Karpas-422 (cell line): ENCODE measurements around the gene ATP6AP1. TPM values are rescaled to one million over a fixed set of nuclear protein-coding genes. Genes with fewer than 3 reads are reported as not detected.
A peak's percentile ranks its signal among the peaks of the same experiment; 100 is the strongest.

ENCODE experiments used
- DNase-seq: peaks from one replicate; pipeline ENCODE4 v3.0.0-alpha.2; 2015
- H2AFZ ChIP-seq: fragments of 200-600 bp; sonication (generic); 2 replicates; pipeline ENCODE4 v1.6.1; 2014; ENCODE audit warnings: antibody characterized with exemption, low read length, mixed read lengths
- H3K27ac ChIP-seq: fragments of 200-600 bp; sonication (generic); 2 replicates; pipeline ENCODE4 v1.5.1; 2014; ENCODE audit warnings: mild to moderate bottlenecking, low read length, moderate library complexity
- H3K27me3 ChIP-seq: fragments of 200-600 bp; sonication (generic); 2 replicates; pipeline ENCODE4 v1.6.1; 2014; ENCODE audit warnings: low read length, mixed read lengths
- H3K36me3 ChIP-seq: fragments of 200-600 bp; sonication (generic); 2 replicates; pipeline ENCODE4 v1.6.1; 2014; ENCODE audit warnings: low read length, mixed read lengths; ENCODE audit not compliant: insufficient read depth
- H3K4me1 ChIP-seq: fragments of 200-600 bp; sonication (generic); 2 replicates; pipeline ENCODE4 v1.6.1; 2014; ENCODE audit warnings: mild to moderate bottlenecking, low read length, mixed read lengths
- H3K4me2 ChIP-seq: fragments of 200-600 bp; sonication (generic); 2 replicates; pipeline ENCODE4 v1.6.1; 2014; ENCODE audit warnings: low read length, low read depth, mild to moderate bottlenecking; ENCODE audit not compliant: poor library complexity, severe bottlenecking
- H3K4me3 ChIP-seq: fragments of 200-600 bp; sonication (generic); 2 replicates; pipeline ENCODE4 v1.5.1; 2014; ENCODE audit warnings: mild to moderate bottlenecking, antibody characterized with exemption, low read length, mixed read lengths
- H3K79me2 ChIP-seq: fragments of 200-600 bp; sonication (generic); 2 replicates; pipeline ENCODE4 v1.6.1; 2014; ENCODE audit warnings: mild to moderate bottlenecking, low read length, mixed read lengths
- H3K9ac ChIP-seq: fragments of 200-600 bp; sonication (generic); 2 replicates; pipeline ENCODE4 v1.6.0; 2014; ENCODE audit warnings: low read length
- H3K9me2 ChIP-seq: fragments of 200-600 bp; sonication (generic), shearing (Covaris generic); replicated peaks from 2 replicates; pipeline ENCODE4 v1.6.0; 2014; ENCODE audit warnings: mild to moderate bottlenecking, low read length, moderate library complexity; ENCODE audit not compliant: insufficient read depth
- H3K9me3 ChIP-seq: fragments of 300-700, 200-600 bp; sonication (generic); 2 replicates; pipeline ENCODE4 v1.6.1; 2014; ENCODE audit warnings: low read length, mixed read lengths
- H4K20me1 ChIP-seq: fragments of 200-600 bp; sonication (generic); 2 replicates; pipeline ENCODE4 v1.6.1; 2014; ENCODE audit warnings: mild to moderate bottlenecking, antibody characterized with exemption, low read length, low read depth; ENCODE audit not compliant: insufficient read depth
- total RNA-seq: library from RNA; depleted of rRNA; stranded (reverse); fragments of >200 nt; shearing (Covaris generic); gene quantifications from 2 replicates; pipeline ENCODE4 v1.2.3, GENCODE V29; 2014; ENCODE audit warnings: low replicate concordance

Gene ATP6AP1
- total RNA-seq, 1 experiment from 2014 or later = 40.0 TPM

GRCh38 chrX:154470914-154471568, 42.6 kb downstream of the ATP6AP1 start:
- Histone ChIP-seq H3K9me2 (no peaks in the 10 kb centered on the region), H3K9me3 (no peaks in the 10 kb centered on the region), H3K36me3 (no peaks in the 10 kb centered on the region), H2AFZ (no peak overlapping the region), H3K4me3 (no peak overlapping the region), H3K4me2 (no peak overlapping the region), H3K27ac (no peak overlapping the region), H3K79me2 (no peaks in the 10 kb centered on the region), H4K20me1 (no peaks in the 10 kb centered on the region), H3K4me1 (no peaks in the 10 kb centered on the region), H3K9ac (no peak overlapping the region), H3K27me3 (no peaks in the 10 kb centered on the region)
- DNase-seq = no peak

- Histone ChIP-seq H3K4me2 (no peak overlapping the region), H3K79me2 (no peaks in the 10 kb centered on the region), H3K27me3 (no peaks in the 10 kb centered on the region), H3K36me3 (no peaks in the 10 kb centered on the region), H3K9ac (no peak overlapping the region), H3K4me1 (no peaks in the 10 kb centered on the region), H3K4me3 (no peak overlapping the region), H3K9me3 (no peaks in the 10 kb centered on the region), H4K20me1 (no peaks in the 10 kb centered on the region), H3K9me2 (no peaks in the 10 kb centered on the region), H2AFZ (no peak overlapping the region), H3K27ac (no peak overlapping the region)
- no peak for DNase-seq
These were observed 43.6 kb downstream of the ATP6AP1 start for GRCh38 chrX:154471839-154472684.

GRCh38 chrX:154472685-154473632, 44.5 kb downstream of the ATP6AP1 start:
- Histone ChIP-seq H3K27ac (no peak overlapping the region), H2AFZ (no peak overlapping the region), H3K9me2 (no peaks in the 10 kb centered on the region), H3K9ac (no peak overlapping the region), H3K27me3 (no peaks in the 10 kb centered on the region), H3K4me1 (peaks cover 7% of the 10 kb centered on the region), H4K20me1 (no peaks in the 10 kb centered on the region), H3K4me3 (no peak overlapping the region), H3K79me2 (no peaks in the 10 kb centered on the region), H3K36me3 (no peaks in the 10 kb centered on the region), H3K9me3 (no peaks in the 10 kb centered on the region), H3K4me2 (no peak overlapping the region)
- DNase-seq = no peak

GRCh38 chrX:154473683-154474082, 45.2 kb downstream of the ATP6AP1 start:
- H3K79me2 ChIP-seq = no peaks in the 10 kb centered on the region; the same call in 1 of the 2 replicates
- no peaks in the 10 kb centered on the region for H3K27me3 ChIP-seq
- H3K36me3 ChIP-seq = no peaks in the 10 kb centered on the region
- no peak overlapping the region for H3K9ac ChIP-seq
- no peak for DNase-seq
- no peaks in the 10 kb centered on the region for H4K20me1 ChIP-seq
- H3K9me3 ChIP-seq = no peaks in the 10 kb centered on the region
- no peak overlapping the region for H3K4me2 ChIP-seq
- no peak overlapping the region for H3K27ac ChIP-seq
- H3K9me2 ChIP-seq = no peaks in the 10 kb centered on the region
- no peak overlapping the region for H2AFZ ChIP-seq
- H3K4me3 ChIP-seq = no peak overlapping the region
- peaks cover 9% of the 10 kb centered on the region for H3K4me1 ChIP-seq

GRCh38 chrX:154476821-154477220, 48.3 kb downstream of the ATP6AP1 start:
- no peak overlapping the region for H3K27ac ChIP-seq
- H3K9me2 ChIP-seq = no peaks in the 10 kb centered on the region
- H3K9ac ChIP-seq = no peak overlapping the region

GRCh38 chrX:154477891-154478477, 49.5 kb downstream of the ATP6AP1 start:
- Histone ChIP-seq H3K27ac (no peak overlapping the region), H3K9me3 (no peaks in the 10 kb centered on the region)

More at GRCh38 chrX:154476821-154477220, 48.3 kb downstream of the ATP6AP1 start:
- Histone ChIP-seq H3K27me3 (no peaks in the 10 kb centered on the region), H3K4me3 (no peak overlapping the region), H3K36me3 (no peaks in the 10 kb centered on the region), H2AFZ (no peak overlapping the region), H3K79me2 (no peaks in the 10 kb centered on the region; the same call in 1 of the 2 replicates), H4K20me1 (no peaks in the 10 kb centered on the region), H3K9me3 (no peaks in the 10 kb centered on the region), H3K4me1 (peaks cover 23% of the 10 kb centered on the region), H3K4me2 (no peak overlapping the region)
- no peak for DNase-seq

GRCh38 chrX:154478728-154479622, 50.5 kb downstream of the ATP6AP1 start, which contains the start of gene LAGE3:
LAGE3 (minus strand) TSS chrX:154479281; CDS start chrX:154478915, 366 bp downstream.
- Histone ChIP-seq H3K27me3 (no peaks in the 10 kb centered on the region), H2AFZ (no peak within 1 kb of the TSS; the same call in 1 of the 2 replicates), H3K36me3 (no peaks in the 10 kb centered on the region), H3K9me2 (no peaks in the 10 kb centered on the region), H3K9me3 (no peaks in the 10 kb centered on the region), H3K27ac (peak within 1 kb of the TSS; percentile 82), H3K4me1 (peaks cover 45% of the 10 kb centered on the region), H3K79me2 (no peaks in the 10 kb centered on the region; the same call in 1 of the 2 replicates), H3K9ac (peak within 1 kb of the TSS; percentile 79), H4K20me1 (no peaks in the 10 kb centered on the region), H3K4me2 (peak within 1 kb of the TSS; percentile 68), H3K4me3 (peak within 1 kb of the TSS; percentile 74)
- peak; percentile 94 for DNase-seq

More at GRCh38 chrX:154477891-154478477, 49.5 kb downstream of the ATP6AP1 start:
- Histone ChIP-seq H3K27me3 (no peaks in the 10 kb centered on the region), H3K9ac (peak overlapping the region; percentile 79), H3K9me2 (no peaks in the 10 kb centered on the region), H2AFZ (no peak overlapping the region), H3K4me3 (peak overlapping the region; percentile 74), H3K79me2 (no peaks in the 10 kb centered on the region; the same call in 1 of the 2 replicates), H3K4me1 (peaks cover 35% of the 10 kb centered on the region), H4K20me1 (no peaks in the 10 kb centered on the region), H3K4me2 (peak overlapping the region; percentile 68), H3K36me3 (no peaks in the 10 kb centered on the region)
- DNase-seq = no peak
